Colonic mucosa (tissue), 4 donors: ENCODE measurements around the gene NDUFB5. TPM values are rescaled to one million over a fixed set of nuclear protein-coding genes. Genes with fewer than 3 reads are reported as not detected.

Experiments
- DNase-seq: peaks from one replicate; pipeline ENCODE4 v3.0.0-alpha.2; 2020
- H3K27ac ChIP-seq: fragments of 200-600 bp; one replicate; pipeline ENCODE4 v1.8.0; 2021
- H3K27me3 ChIP-seq: fragments of 200-600 bp; one replicate; pipeline ENCODE4 v1.8.0; 2021
- H3K36me3 ChIP-seq: fragments of 200-600 bp; one replicate; pipeline ENCODE4 v1.8.0; 2021
- H3K4me1 ChIP-seq: fragments of 200-600 bp; one replicate; pipeline ENCODE4 v1.8.0; 2021; ENCODE audit warnings: mild to moderate bottlenecking
- H3K4me3 ChIP-seq: fragments of 200-600 bp; one replicate; pipeline ENCODE4 v1.8.0; 2021
- H3K9ac ChIP-seq, 2 donors: one replicate each; pipeline ENCODE4 v1.7.0; 2013; ENCODE audit warnings: control low read depth in 2 of 2, low read depth in 2 of 2, low read length in 2 of 2
- H3K9me3 ChIP-seq: fragments of 200-600 bp; one replicate; pipeline ENCODE4 v1.8.0; 2021
- CTCF ChIP-seq: fragments of 200-600 bp; IDR thresholded peaks from one replicate; pipeline ENCODE4 v1.8.0; 2022; ENCODE audit warnings: antibody characterized with exemption, mild to moderate bottlenecking
- intact Hi-C: fragments of 100-400 bp; cut with DNase I; formaldehyde crosslinking; loops from one replicate; pipeline ENCODE4 v1.14.1; 2022
- total RNA-seq, 2 donors: library from RNA; stranded (reverse); fragmentation: NEBNext Ultra II Directional in 1 of 2; extraction: Animal tissue kit (Norgen Biotek cat#: 25700) in 1 of 2; gene quantifications; one replicate each; pipeline ENCODE4 v1.2.1, GENCODE V29; 2021
- donor health status: healthy.
- donor health status: DM: no; HTN: no; CAD: no.
- donor health status: DM: no; HTN: no; CAD: no.

Gene NDUFB5
- total RNA-seq, 2 donors from 2014 or later = 154 to 159 TPM

- intact Hi-C loops = no loop called here
- no peaks in the 10 kb centered on the region for H3K36me3 ChIP-seq
- no peaks in the 10 kb centered on the region for H3K9me3 ChIP-seq
- H3K4me3 ChIP-seq = no peak overlapping the region
- H3K27ac ChIP-seq = no peak overlapping the region
- no peak for TF ChIP-seq CTCF
- no peak for DNase-seq
- no peak overlapping the region for H3K9ac ChIP-seq
- no peaks in the 10 kb centered on the region for H3K27me3 ChIP-seq
- H3K4me1 ChIP-seq = no peaks in the 10 kb centered on the region
Measured at GRCh38 chr3:179661777-179662176, 57.2 kb downstream of the NDUFB5 start.

- H3K27me3 ChIP-seq = no peaks in the 10 kb centered on the region
- H3K4me3 ChIP-seq = no peak overlapping the region
- no peak overlapping the region for H3K27ac ChIP-seq
- H3K9ac ChIP-seq = no peak overlapping the region
- TF ChIP-seq CTCF = no peak
- no peak for DNase-seq
- intact Hi-C loops = no loop called here
- H3K36me3 ChIP-seq = no peaks in the 10 kb centered on the region
- H3K9me3 ChIP-seq = no peaks in the 10 kb centered on the region
- H3K4me1 ChIP-seq = no peaks in the 10 kb centered on the region
Measured at GRCh38 chr3:179663093-179663492, 58.5 kb downstream of the NDUFB5 start.

GRCh38 chr3:179666030-179666429 is 61.4 kb downstream of the NDUFB5 start:
- H3K4me1 ChIP-seq = no peaks in the 10 kb centered on the region
- TF ChIP-seq CTCF = no peak
- intact Hi-C loops = no loop called here
- H3K9ac ChIP-seq = no peak overlapping the region
- H3K27ac ChIP-seq = no peak overlapping the region
- no peak for DNase-seq
- H3K4me3 ChIP-seq = no peak overlapping the region
- no peaks in the 10 kb centered on the region for H3K9me3 ChIP-seq
- H3K27me3 ChIP-seq = no peaks in the 10 kb centered on the region
- H3K36me3 ChIP-seq = no peaks in the 10 kb centered on the region

- TF ChIP-seq CTCF = no peak
- DNase-seq = no peak
- Histone ChIP-seq H3K9ac (no peak overlapping the region), H3K27me3 (no peaks in the 10 kb centered on the region), H3K9me3 (no peaks in the 10 kb centered on the region), H3K4me3 (no peak overlapping the region), H3K36me3 (no peaks in the 10 kb centered on the region), H3K4me1 (no peaks in the 10 kb centered on the region), H3K27ac (no peak overlapping the region)
- intact Hi-C loops = no loop called here
Measured at GRCh38 chr3:179666436-179667035, 61.9 kb downstream of the NDUFB5 start.

- H3K27me3 ChIP-seq = no peaks in the 10 kb centered on the region
- no peak overlapping the region for H3K4me3 ChIP-seq
- no peaks in the 10 kb centered on the region for H3K36me3 ChIP-seq
- H3K9ac ChIP-seq = no peak overlapping the region
- no peak for DNase-seq
- no peaks in the 10 kb centered on the region for H3K4me1 ChIP-seq
- H3K9me3 ChIP-seq = no peaks in the 10 kb centered on the region
- intact Hi-C loops = no loop called here
- TF ChIP-seq CTCF = no peak
- no peak overlapping the region for H3K27ac ChIP-seq
Measured at GRCh38 chr3:179668429-179668828, 63.8 kb downstream of the NDUFB5 start.
